GM12891 (cell line): ENCODE data around the gene LSM2.
A peak's percentile ranks its signal among the peaks of the same experiment; 100 is the strongest.

ENCODE experiments used
- PAX5 ChIP-seq: IDR thresholded peaks from 2 replicates; pipeline ENCODE4 v1.6.1; 2011; ENCODE audit warnings: low read length, moderate library complexity, mild to moderate bottlenecking; ENCODE audit not compliant: insufficient read depth, severe bottlenecking
- POLR2A ChIP-seq: IDR thresholded peaks from 2 replicates; pipeline ENCODE4 v1.6.1; 2011; ENCODE audit warnings: low read depth, low read length, control low read depth
- POLR2AphosphoS5 ChIP-seq: IDR thresholded peaks from 2 replicates; pipeline ENCODE4 v1.6.1; 2011; ENCODE audit warnings: low read depth, low read length, control low read depth
- POU2F2 ChIP-seq: IDR thresholded peaks from 2 replicates; pipeline ENCODE4 v1.6.1; 2011; ENCODE audit warnings: low read depth, mild to moderate bottlenecking, control low read depth, low read length, moderate library complexity
- SPI1 ChIP-seq: IDR thresholded peaks from 2 replicates; pipeline ENCODE4 v1.6.1; 2011; ENCODE audit warnings: low read depth, low read length, control low read depth
- TAF1 ChIP-seq: IDR thresholded peaks from 2 replicates; pipeline ENCODE4 v1.6.1; 2011; ENCODE audit warnings: low read depth, low read length, control low read depth

DNA sequence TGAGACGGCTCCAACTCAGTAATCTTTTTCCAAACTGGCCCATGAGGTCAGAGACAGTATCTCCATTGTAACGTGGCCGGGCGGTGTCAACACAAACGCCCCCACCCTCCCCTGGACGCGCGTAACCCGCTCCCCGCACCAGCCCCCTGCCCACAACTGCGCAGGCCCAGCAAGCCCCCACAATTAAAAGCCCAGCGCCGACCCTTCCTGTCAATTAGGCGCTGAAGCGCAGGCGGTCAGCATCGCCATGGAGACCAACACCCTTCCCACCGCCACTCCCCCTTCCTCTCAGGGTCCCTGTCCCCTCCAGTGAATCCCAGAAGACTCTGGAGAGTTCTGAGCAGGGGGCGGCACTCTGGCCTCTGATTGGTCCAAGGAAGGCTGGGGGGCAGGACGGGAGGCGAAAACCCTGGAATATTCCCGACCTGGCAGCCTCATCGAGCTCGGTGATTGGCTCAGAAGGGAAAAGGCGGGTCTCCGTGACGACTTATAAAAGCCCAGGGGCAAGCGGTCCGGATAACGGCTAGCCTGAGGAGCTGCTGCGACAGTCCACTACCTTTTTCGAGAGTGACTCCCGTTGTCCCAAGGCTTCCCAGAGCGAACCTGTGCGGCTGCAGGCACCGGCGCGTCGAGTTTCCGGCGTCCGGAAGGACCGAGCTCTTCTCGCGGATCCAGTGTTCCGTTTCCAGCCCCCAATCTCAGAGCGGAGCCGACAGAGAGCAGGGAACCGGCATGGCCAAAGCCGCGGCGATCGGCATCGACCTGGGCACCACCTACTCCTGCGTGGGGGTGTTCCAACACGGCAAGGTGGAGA is 8.5 kb upstream of the LSM2 start, which contains the start of the genes HSPA1A and HSPA1L:
- TF ChIP-seq POLR2A (peak; percentile 71), TAF1 (peak; percentile 32; the same call in 1 of the 2 replicates), POLR2AphosphoS5 (peak; percentile 70), POU2F2 (0 out of 2 replicates have a peak, but pooled peaks have one; percentile 13), PAX5 (no peak), SPI1 (no peak)
